ENCODE measurements around the gene PNPLA6.

The PNPLA6 gene

GRCh38 chr19:7589822-7590221 lies 54.3 kb downstream of the PNPLA6 start:
- no peak overlapping the region for H3K27ac ChIP-seq (ENCODE audit: low read length)
- H3K36me3 ChIP-seq (ENCODE audit: control insufficient read depth in 1 of 2, insufficient read depth in 2 of 2, low read length in 2 of 2): no peaks in the 10 kb centered on the region
- no peaks in the 10 kb centered on the region for H3K4me1 ChIP-seq (ENCODE audit: control insufficient read depth in 1 of 2, insufficient read depth in 2 of 2, low read length in 2 of 2)
- no peak overlapping the region for H3K4me3 ChIP-seq (ENCODE audit: low read depth in 1 of 2, low read length in 2 of 2)
- H3K9me3 ChIP-seq (ENCODE audit: control insufficient read depth in 1 of 2, low read length in 2 of 2): no peaks in the 10 kb centered on the region
- no peaks in the 10 kb centered on the region for H3K27me3 ChIP-seq (ENCODE audit: low read depth, low read length)

DNA sequence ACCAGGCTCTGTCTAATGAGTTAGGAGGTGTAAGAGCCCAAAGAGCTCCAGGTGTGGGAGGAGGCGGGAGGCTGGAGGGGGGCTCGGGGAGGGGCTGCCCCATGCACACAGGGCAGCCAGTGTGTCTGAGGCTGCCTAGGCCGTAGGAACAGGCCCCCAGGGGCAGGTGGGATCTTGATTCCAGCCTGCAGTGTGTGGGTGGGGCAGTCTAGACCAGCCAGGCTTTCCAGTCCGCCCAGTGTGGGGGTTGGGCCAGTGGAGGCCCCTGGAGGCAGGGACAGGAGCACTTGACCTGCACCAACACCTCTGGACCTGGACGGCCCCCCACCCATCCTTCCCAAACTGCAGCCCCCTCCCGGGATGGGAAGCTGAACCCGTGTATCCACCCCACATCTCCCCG lies 54.7 kb downstream of the PNPLA6 start:
- Histone ChIP-seq H3K27ac (ENCODE audit: low read length) (no peak overlapping the region), H3K4me3 (ENCODE audit: low read depth in 1 of 2, low read length in 2 of 2) (no peak overlapping the region), H3K36me3 (ENCODE audit: control insufficient read depth in 1 of 2, insufficient read depth in 2 of 2, low read length in 2 of 2) (no peaks in the 10 kb centered on the region), H3K9me3 (ENCODE audit: control insufficient read depth in 1 of 2, low read length in 2 of 2) (no peaks in the 10 kb centered on the region), H3K4me1 (ENCODE audit: control insufficient read depth in 1 of 2, insufficient read depth in 2 of 2, low read length in 2 of 2) (peaks cover 0 to under 1% of the 10 kb centered on the region in 2 donors), H3K27me3 (ENCODE audit: low read depth, low read length) (peaks cover 3% of the 10 kb centered on the region)

- Histone ChIP-seq H3K36me3 (ENCODE audit: control insufficient read depth in 1 of 2, insufficient read depth in 2 of 2, low read length in 2 of 2) (no peaks in the 10 kb centered on the region), H3K4me1 (ENCODE audit: control insufficient read depth in 1 of 2, insufficient read depth in 2 of 2, low read length in 2 of 2) (peaks cover 0 to 11% of the 10 kb centered on the region in 2 donors), H3K27ac (ENCODE audit: low read length) (no peak within 1 kb of the TSS), H3K27me3 (ENCODE audit: low read depth, low read length) (peaks cover 23% of the 10 kb centered on the region), H3K4me3 (ENCODE audit: low read depth in 1 of 2, low read length in 2 of 2) (peak within 1 kb of the TSS; percentile 33 to 37), H3K9me3 (ENCODE audit: control insufficient read depth in 1 of 2, low read length in 2 of 2) (no peaks in the 10 kb centered on the region)
Observed at GRCh38 chr19:7595466-7596133, 60.1 kb downstream of the PNPLA6 start, which contains the start of gene CAMSAP3. CAMSAP3 (plus strand) TSS chr19:7595863; CDS start chr19:7596003, 140 bp downstream.

GRCh38 chr19:7596211-7596937 lies 60.9 kb downstream of the PNPLA6 start:
- peak overlapping the region in 1 of 2 donors; percentile 33 for H3K4me3 ChIP-seq (ENCODE audit: low read depth in 1 of 2, low read length in 2 of 2)
- no peaks in the 10 kb centered on the region for H3K9me3 ChIP-seq (ENCODE audit: control insufficient read depth in 1 of 2, low read length in 2 of 2)
- H3K4me1 ChIP-seq (ENCODE audit: control insufficient read depth in 1 of 2, insufficient read depth in 2 of 2, low read length in 2 of 2): peaks cover 0 to 11% of the 10 kb centered on the region in 2 donors
- no peak overlapping the region for H3K27ac ChIP-seq (ENCODE audit: low read length)
- no peaks in the 10 kb centered on the region for H3K36me3 ChIP-seq (ENCODE audit: control insufficient read depth in 1 of 2, insufficient read depth in 2 of 2, low read length in 2 of 2)
- H3K27me3 ChIP-seq (ENCODE audit: low read depth, low read length): peaks cover 23% of the 10 kb centered on the region

DNA sequence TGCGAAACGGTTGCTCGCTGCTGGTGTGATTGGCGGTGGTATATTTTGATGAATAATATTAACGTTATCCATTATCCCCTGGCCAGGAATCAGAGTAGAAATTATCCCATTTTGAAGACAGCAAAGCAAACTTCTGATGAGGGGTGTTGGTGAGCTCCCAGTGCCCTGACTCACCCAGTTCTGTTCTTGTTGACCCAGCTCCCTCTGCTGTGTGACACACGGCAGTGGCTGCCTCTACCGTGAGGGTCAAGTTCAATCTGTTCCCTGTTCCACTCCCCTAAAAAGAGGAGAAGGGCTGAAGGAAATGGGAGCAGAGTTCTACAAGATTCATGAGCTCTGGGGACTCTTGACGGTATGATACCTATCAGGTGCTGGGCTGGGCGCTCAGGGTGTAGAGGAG lies 62.2 kb downstream of the PNPLA6 start:
- H3K9me3 ChIP-seq (ENCODE audit: control insufficient read depth in 1 of 2, low read length in 2 of 2): no peaks in the 10 kb centered on the region
- H3K36me3 ChIP-seq (ENCODE audit: control insufficient read depth in 1 of 2, insufficient read depth in 2 of 2, low read length in 2 of 2): no peaks in the 10 kb centered on the region
- peaks cover 23% of the 10 kb centered on the region for H3K27me3 ChIP-seq (ENCODE audit: low read depth, low read length)
- no peak overlapping the region for H3K4me3 ChIP-seq (ENCODE audit: low read depth in 1 of 2, low read length in 2 of 2)
- peaks cover 0 to 11% of the 10 kb centered on the region in 2 donors for H3K4me1 ChIP-seq (ENCODE audit: control insufficient read depth in 1 of 2, insufficient read depth in 2 of 2, low read length in 2 of 2)
- H3K27ac ChIP-seq (ENCODE audit: low read length): no peak overlapping the region

- H3K27ac ChIP-seq (ENCODE audit: low read length): no peak overlapping the region
- no peaks in the 10 kb centered on the region for H3K36me3 ChIP-seq (ENCODE audit: control insufficient read depth in 1 of 2, insufficient read depth in 2 of 2, low read length in 2 of 2)
- H3K4me3 ChIP-seq (ENCODE audit: low read depth in 1 of 2, low read length in 2 of 2): no peak overlapping the region
- H3K4me1 ChIP-seq (ENCODE audit: control insufficient read depth in 1 of 2, insufficient read depth in 2 of 2, low read length in 2 of 2): peaks cover 0 to 11% of the 10 kb centered on the region in 2 donors
- peaks cover 23% of the 10 kb centered on the region for H3K27me3 ChIP-seq (ENCODE audit: low read depth, low read length)
- no peaks in the 10 kb centered on the region for H3K9me3 ChIP-seq (ENCODE audit: control insufficient read depth in 1 of 2, low read length in 2 of 2)
Observed at GRCh38 chr19:7598180-7598579, 62.7 kb downstream of the PNPLA6 start.

GRCh38 chr19:7600721-7601120 lies 65.2 kb downstream of the PNPLA6 start:
- Histone ChIP-seq H3K4me3 (ENCODE audit: low read depth in 1 of 2, low read length in 2 of 2) (no peak overlapping the region), H3K36me3 (ENCODE audit: control insufficient read depth in 1 of 2, insufficient read depth in 2 of 2, low read length in 2 of 2) (no peaks in the 10 kb centered on the region), H3K27ac (ENCODE audit: low read length) (no peak overlapping the region), H3K4me1 (ENCODE audit: control insufficient read depth in 1 of 2, insufficient read depth in 2 of 2, low read length in 2 of 2) (peaks cover 0 to 7% of the 10 kb centered on the region in 2 donors), H3K9me3 (ENCODE audit: control insufficient read depth in 1 of 2, low read length in 2 of 2) (no peaks in the 10 kb centered on the region), H3K27me3 (ENCODE audit: low read depth, low read length) (peaks cover 18% of the 10 kb centered on the region)

DNA sequence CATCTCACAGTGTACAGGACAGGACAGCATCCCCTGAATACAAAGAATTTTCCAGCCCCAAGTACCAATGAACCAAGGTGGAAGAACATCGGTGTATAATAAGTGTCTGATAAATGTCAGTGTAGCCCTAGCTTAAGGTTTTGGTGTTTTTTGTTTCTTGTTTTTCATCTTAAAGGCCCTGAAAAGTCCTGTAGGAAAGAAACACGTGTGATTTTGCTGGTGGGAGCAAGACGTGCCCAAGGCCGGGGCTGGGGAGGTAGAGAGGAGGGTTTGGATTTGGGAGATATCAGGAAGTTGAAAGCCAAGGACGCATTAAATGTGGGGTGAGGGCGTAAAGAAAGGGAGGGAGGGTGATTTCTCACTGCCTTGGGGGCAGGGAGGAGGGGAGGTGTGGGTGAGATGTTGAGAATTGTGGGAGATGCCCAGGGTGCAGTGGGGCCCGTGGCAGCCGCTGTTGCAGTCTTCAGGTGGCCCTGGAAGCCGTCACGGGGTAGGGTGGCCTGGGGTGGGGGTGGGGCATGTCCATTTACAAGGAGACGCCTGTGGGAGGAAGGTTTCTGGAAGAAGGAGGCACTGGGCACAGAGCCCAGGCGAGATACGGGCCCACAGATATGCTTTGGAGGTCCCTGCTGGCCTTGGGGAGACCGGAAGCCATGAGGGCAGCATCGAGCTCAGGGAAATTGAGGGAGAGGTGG lies 66.9 kb downstream of the PNPLA6 start:
- no peaks in the 10 kb centered on the region for H3K36me3 ChIP-seq (ENCODE audit: control insufficient read depth in 1 of 2, insufficient read depth in 2 of 2, low read length in 2 of 2)

GRCh38 chr19:7602935-7603497 lies 67.5 kb downstream of the PNPLA6 start:
- H3K27ac ChIP-seq (ENCODE audit: low read length): no peak overlapping the region
- no peaks in the 10 kb centered on the region for H3K9me3 ChIP-seq (ENCODE audit: control insufficient read depth in 1 of 2, low read length in 2 of 2)
- H3K36me3 ChIP-seq (ENCODE audit: control insufficient read depth in 1 of 2, insufficient read depth in 2 of 2, low read length in 2 of 2): no peaks in the 10 kb centered on the region
- H3K27me3 ChIP-seq (ENCODE audit: low read depth, low read length): peaks cover 2% of the 10 kb centered on the region
- H3K4me1 ChIP-seq (ENCODE audit: control insufficient read depth in 1 of 2, insufficient read depth in 2 of 2, low read length in 2 of 2): no peaks in the 10 kb centered on the region
- H3K4me3 ChIP-seq (ENCODE audit: low read depth in 1 of 2, low read length in 2 of 2): no peak overlapping the region

More for the DNA sequence above, 66.9 kb downstream of the PNPLA6 start:
- H3K9me3 ChIP-seq (ENCODE audit: control insufficient read depth in 1 of 2, low read length in 2 of 2): no peaks in the 10 kb centered on the region
- no peak overlapping the region for H3K27ac ChIP-seq (ENCODE audit: low read length)
- H3K4me3 ChIP-seq (ENCODE audit: low read depth in 1 of 2, low read length in 2 of 2): no peak overlapping the region
- peaks cover 8% of the 10 kb centered on the region for H3K27me3 ChIP-seq (ENCODE audit: low read depth, low read length)
- H3K4me1 ChIP-seq (ENCODE audit: control insufficient read depth in 1 of 2, insufficient read depth in 2 of 2, low read length in 2 of 2): no peaks in the 10 kb centered on the region

DNA sequence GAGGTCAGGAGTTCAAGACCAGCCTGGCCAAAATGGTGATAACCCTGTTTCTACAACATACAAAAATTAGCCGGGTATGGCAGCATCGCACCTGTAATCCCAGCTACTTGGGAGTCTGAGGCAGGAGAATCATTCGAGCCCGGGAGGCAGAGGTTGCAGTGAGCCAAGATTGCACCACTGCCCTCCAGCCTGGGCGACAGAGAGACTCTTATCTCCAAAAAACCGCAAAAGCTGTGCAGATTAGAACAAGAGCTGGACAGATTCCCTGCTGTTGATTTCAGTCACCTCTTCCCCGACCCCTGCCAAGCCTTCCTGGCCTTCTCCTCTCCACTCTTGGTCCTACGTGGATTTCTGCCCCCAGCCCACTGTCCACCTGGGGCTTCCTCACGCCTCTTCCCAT lies 68.4 kb downstream of the PNPLA6 start:
- Histone ChIP-seq H3K4me3 (ENCODE audit: low read depth in 1 of 2, low read length in 2 of 2) (no peak overlapping the region), H3K27me3 (ENCODE audit: low read depth, low read length) (no peaks in the 10 kb centered on the region)

More for the DNA sequence above, 68.4 kb downstream of the PNPLA6 start:
- Histone ChIP-seq H3K4me1 (ENCODE audit: control insufficient read depth in 1 of 2, insufficient read depth in 2 of 2, low read length in 2 of 2) (no peaks in the 10 kb centered on the region), H3K36me3 (ENCODE audit: control insufficient read depth in 1 of 2, insufficient read depth in 2 of 2, low read length in 2 of 2) (no peaks in the 10 kb centered on the region), H3K9me3 (ENCODE audit: control insufficient read depth in 1 of 2, low read length in 2 of 2) (no peaks in the 10 kb centered on the region), H3K27ac (ENCODE audit: low read length) (no peak overlapping the region)
